Fibroblast of lung (primary cell): ENCODE measurements around the gene B3GALNT2. TPM values are rescaled to one million over a fixed set of nuclear protein-coding genes. Genes with fewer than 3 reads are reported as not detected.

Source experiments
- DNase-seq, 2 donors: peaks; one replicate each; pipeline versions ENCODE4 v3.0.0 to v3.0.0-alpha.2; 2010; ENCODE audit warnings: low read depth in 2 of 2
- H2AFZ ChIP-seq: 2 replicates; pipeline ENCODE4 v1.5.1; 2012; ENCODE audit warnings: low read length, control low read depth, inconsistent platforms
- H3K27ac ChIP-seq: 2 replicates; pipeline ENCODE4 v1.5.1; 2011; ENCODE audit warnings: low read length, control low read depth; ENCODE audit not compliant: insufficient read depth
- H3K27me3 ChIP-seq: 2 replicates; pipeline ENCODE4 v1.5.1; 2011; ENCODE audit warnings: mild to moderate bottlenecking, low read length; ENCODE audit not compliant: control insufficient read depth, insufficient read depth
- H3K36me3 ChIP-seq: 2 replicates; pipeline ENCODE4 v1.5.1; 2011; ENCODE audit warnings: low read length; ENCODE audit not compliant: control insufficient read depth, insufficient read depth
- H3K4me1 ChIP-seq: 2 replicates; pipeline ENCODE4 v1.5.1; 2011; ENCODE audit warnings: low read length; ENCODE audit not compliant: control insufficient read depth, insufficient read depth; ENCODE audit errors: extremely low read depth
- H3K4me2 ChIP-seq: 2 replicates; pipeline ENCODE4 v1.5.1; 2011; ENCODE audit warnings: low read length, control low read depth; ENCODE audit not compliant: insufficient read depth; ENCODE audit errors: extremely low read depth
- H3K4me3 ChIP-seq, 4 experiments: fragments of 200-600 bp in 1 of 4; sonication (generic) in 1 of 4; replicated peaks in 1 of 4; 2 replicates each; pipeline ENCODE4 v1.5.1; 2011 to 2016; ENCODE audit warnings: low read length in 4 of 4, low read depth in 3 of 4, mild to moderate bottlenecking in 3 of 4, control low read depth in 2 of 4, inconsistent platforms in 1 of 4, mixed read lengths in 1 of 4; ENCODE audit not compliant: insufficient read depth in 1 of 4; ENCODE audit errors: control extremely low read depth in 1 of 4
- H3K79me2 ChIP-seq: 2 replicates; pipeline ENCODE4 v1.5.1; 2012; ENCODE audit warnings: mild to moderate bottlenecking, low read length, inconsistent platforms; ENCODE audit not compliant: control insufficient read depth, insufficient read depth
- H3K9ac ChIP-seq: 2 replicates; pipeline ENCODE4 v1.5.1; 2011; ENCODE audit warnings: mild to moderate bottlenecking, low read length, control low read depth; ENCODE audit not compliant: insufficient read depth
- H3K9me3 ChIP-seq: 2 replicates; pipeline ENCODE4 v1.5.1; 2012; ENCODE audit warnings: low read depth, low read length; ENCODE audit not compliant: control insufficient read depth, insufficient read depth
- H4K20me1 ChIP-seq: 2 replicates; pipeline ENCODE4 v1.5.1; 2011; ENCODE audit warnings: low read length; ENCODE audit not compliant: control insufficient read depth, insufficient read depth; ENCODE audit errors: extremely low read depth
- CTCF ChIP-seq, 2 donors: IDR thresholded peaks in 1 of 2; conservative IDR thresholded peaks in 1 of 2; 1 replicate in 1 of 2; 2 replicates in 1 of 2; pipeline ENCODE4 v1.5.1; 2011 to 2012; ENCODE audit warnings: low read length in 2 of 2, control low read depth in 1 of 2, inconsistent platforms in 1 of 2, low read depth in 1 of 2, mild to moderate bottlenecking in 1 of 2
- EZH2 ChIP-seq: IDR thresholded peaks from 2 replicates; pipeline ENCODE4 v1.5.1; 2012; ENCODE audit warnings: low read length, control low read depth, mild to moderate bottlenecking; ENCODE audit errors: missing control alignments
- polyA plus RNA-seq, 2 donors: library from polyadenylated mRNA; depleted of rRNA in 1 of 2; stranded (reverse) in 1 of 2; unstranded in 1 of 2; fragments of >200 nt; gene quantifications; 2 replicates each; pipeline ENCODE4 v1.2.1, GENCODE V29; 2011 to 2012; ENCODE audit warnings: missing spikeins in 1 of 2
- total RNA-seq: library from RNA; depleted of rRNA; stranded (reverse); fragments of >200 nt; gene quantifications from 2 replicates; pipeline ENCODE4 v1.2.1, GENCODE V29; 2014

The B3GALNT2 gene
- total and polyA plus RNA-seq, 2 donors (not counting 1 experiment from before 2014, with no cell fraction given) = 23.1 to 51.4 TPM

DNA sequence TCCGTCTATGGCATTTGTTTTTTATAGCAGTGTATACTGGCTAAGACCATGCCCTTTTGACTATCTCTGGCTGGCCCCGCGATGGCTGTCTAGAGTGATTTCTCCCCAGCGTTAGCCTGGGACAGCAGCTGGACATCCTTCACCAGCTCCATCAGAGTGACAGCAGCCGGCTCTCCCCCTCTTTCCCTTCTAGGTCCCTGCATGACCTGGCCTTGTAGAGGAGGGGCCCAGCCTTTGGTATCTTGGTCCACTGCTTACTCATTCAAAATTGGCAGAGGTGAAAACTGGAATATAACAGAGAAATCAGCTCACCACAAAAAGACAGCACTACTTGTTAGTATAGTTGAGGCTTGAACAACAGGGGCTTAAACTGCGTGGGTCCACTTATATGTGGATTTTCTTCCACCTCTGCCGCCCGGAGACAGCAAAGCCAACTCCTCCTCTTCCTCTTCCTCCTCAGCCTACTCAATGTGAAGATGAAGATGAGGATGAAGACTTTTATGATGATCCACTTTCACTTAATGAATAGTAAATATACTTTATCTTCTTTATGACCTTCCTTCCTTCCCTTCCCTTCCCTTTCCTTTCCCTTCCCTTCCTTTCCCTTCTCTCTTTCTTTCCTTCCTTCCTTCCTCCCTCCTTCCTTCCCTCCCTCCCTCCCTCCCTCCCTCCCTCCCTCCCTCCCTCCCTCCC, 29.4 kb upstream of the B3GALNT2 start:
- Histone ChIP-seq H4K20me1 (no peaks in the 10 kb centered on the region), H3K36me3 (no peaks in the 10 kb centered on the region), H2AFZ (no peak overlapping the region), H3K4me1 (peaks cover 2% of the 10 kb centered on the region), H3K27ac (no peak overlapping the region), H3K9me3 (no peaks in the 10 kb centered on the region), H3K79me2 (no peaks in the 10 kb centered on the region), H3K4me2 (no peak overlapping the region), H3K9ac (no peak overlapping the region), H3K27me3 (no peaks in the 10 kb centered on the region), H3K4me3 (no peak overlapping the region)
- DNase-seq = peak; percentile 12 to 30
- TF ChIP-seq EZH2 = no peak

DNA sequence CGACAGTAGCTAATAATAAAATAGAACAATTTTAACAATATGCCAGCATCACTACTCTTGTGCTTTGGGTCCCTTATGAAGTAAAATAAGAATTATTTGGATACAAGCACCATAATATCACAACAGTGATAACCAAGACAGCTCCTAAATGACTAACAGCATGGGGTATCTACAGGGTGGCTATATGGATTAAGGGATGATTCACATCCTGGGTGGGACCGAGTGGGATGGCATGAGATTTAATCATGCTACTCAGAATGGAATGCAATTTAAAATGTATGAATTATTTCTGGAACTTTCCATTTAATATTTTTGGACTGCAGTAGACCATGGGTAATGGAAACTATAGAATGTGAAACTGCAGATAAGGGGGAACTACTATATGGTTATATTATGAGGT, 28.1 kb upstream of the B3GALNT2 start:
- TF ChIP-seq EZH2 (no peak), CTCF (conservative IDR thresholded peaks at IDR 0.05 in 1 of 2, IDR thresholded peaks at IDR 0.05 in 1 of 2; ENCODE audit: low read depth in 1 of 2, low read length in 2 of 2) (no peak)
- no peaks in the 10 kb centered on the region for H3K9me3 ChIP-seq
- H3K4me3 ChIP-seq = no peak overlapping the region
- H3K4me2 ChIP-seq = peak overlapping the region; percentile 16
- H3K36me3 ChIP-seq = no peaks in the 10 kb centered on the region
- H4K20me1 ChIP-seq = no peaks in the 10 kb centered on the region
- peak; percentile 36 to 60 for DNase-seq
- H3K9ac ChIP-seq = no peak overlapping the region
- H3K4me1 ChIP-seq = peaks cover 2% of the 10 kb centered on the region
- no peak overlapping the region for H2AFZ ChIP-seq
- H3K79me2 ChIP-seq = no peaks in the 10 kb centered on the region
- H3K27ac ChIP-seq = no peak overlapping the region
- H3K27me3 ChIP-seq = no peaks in the 10 kb centered on the region

- Histone ChIP-seq H3K27me3 (no peaks in the 10 kb centered on the region), H3K79me2 (no peaks in the 10 kb centered on the region), H3K4me3 (no peak overlapping the region), H3K9me3 (no peaks in the 10 kb centered on the region), H3K36me3 (no peaks in the 10 kb centered on the region), H3K4me1 (no peaks in the 10 kb centered on the region), H3K9ac (no peak overlapping the region), H3K27ac (no peak overlapping the region), H3K4me2 (no peak overlapping the region), H4K20me1 (no peaks in the 10 kb centered on the region), H2AFZ (no peak overlapping the region)
- TF ChIP-seq CTCF (conservative IDR thresholded peaks at IDR 0.05 in 1 of 2, IDR thresholded peaks at IDR 0.05 in 1 of 2; ENCODE audit: low read depth in 1 of 2, low read length in 2 of 2) (no peak), EZH2 (no peak)
- DNase-seq = peak in 1 of 2 donors; percentile 3
These were observed 23.1 kb upstream of the B3GALNT2 start for GRCh38 chr1:235527196-235527814.
